ENCODE data around the gene CALHM5. TPM values are rescaled to one million over a fixed set of nuclear protein-coding genes. Genes with fewer than 3 reads are reported as not detected.
"Not testable (repeated sequence)": the region's sequence is repeated elsewhere in the genome, so short reads cannot be mapped to it uniquely, and the experiment has no call there.

CALHM5 gene
- polyA plus RNA-seq (ENCODE audit: insufficient read length in 4 of 4), result 1 to 10 TPM; 2.1 to 3.2 (median 2.7) TPM

DNA sequence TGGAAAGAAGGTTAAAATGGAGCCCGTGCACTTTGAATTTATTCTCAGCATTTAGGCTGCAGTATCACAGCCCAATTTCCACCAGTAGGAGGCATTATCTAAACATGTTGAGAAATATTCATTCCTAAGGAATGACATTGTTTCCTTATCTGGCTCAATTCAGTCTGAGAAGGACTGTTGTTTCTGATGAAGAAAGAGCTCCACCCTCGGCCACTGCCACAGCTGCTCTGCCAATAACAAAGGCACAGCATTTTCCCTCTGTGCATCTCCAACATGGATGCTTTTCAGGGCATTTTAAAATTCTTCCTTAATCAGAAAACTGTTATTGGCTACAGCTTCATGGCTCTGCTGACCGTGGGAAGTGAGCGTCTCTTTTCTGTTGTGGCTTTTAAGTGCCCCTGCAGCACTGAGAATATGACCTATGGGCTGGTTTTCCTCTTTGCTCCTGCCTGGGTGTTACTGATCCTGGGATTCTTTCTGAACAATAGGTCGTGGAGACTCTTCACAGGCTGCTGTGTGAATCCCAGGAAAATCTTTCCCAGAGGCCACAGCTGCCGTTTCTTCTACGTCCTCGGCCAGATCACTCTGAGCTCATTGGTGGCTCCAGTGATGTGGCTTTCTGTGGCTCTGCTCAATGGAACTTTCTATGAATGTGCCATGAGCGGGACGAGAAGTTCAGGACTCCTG is at the start of gene CALHM5:
CALHM5 (plus strand) TSS at position 216 of the 687 bp plus-strand sequence; CDS start at position 274, 58 bp downstream.
- DNase-seq (ENCODE audit: low read depth in 4 of 4, low spot score in 2 of 4), result no peak

DNA sequence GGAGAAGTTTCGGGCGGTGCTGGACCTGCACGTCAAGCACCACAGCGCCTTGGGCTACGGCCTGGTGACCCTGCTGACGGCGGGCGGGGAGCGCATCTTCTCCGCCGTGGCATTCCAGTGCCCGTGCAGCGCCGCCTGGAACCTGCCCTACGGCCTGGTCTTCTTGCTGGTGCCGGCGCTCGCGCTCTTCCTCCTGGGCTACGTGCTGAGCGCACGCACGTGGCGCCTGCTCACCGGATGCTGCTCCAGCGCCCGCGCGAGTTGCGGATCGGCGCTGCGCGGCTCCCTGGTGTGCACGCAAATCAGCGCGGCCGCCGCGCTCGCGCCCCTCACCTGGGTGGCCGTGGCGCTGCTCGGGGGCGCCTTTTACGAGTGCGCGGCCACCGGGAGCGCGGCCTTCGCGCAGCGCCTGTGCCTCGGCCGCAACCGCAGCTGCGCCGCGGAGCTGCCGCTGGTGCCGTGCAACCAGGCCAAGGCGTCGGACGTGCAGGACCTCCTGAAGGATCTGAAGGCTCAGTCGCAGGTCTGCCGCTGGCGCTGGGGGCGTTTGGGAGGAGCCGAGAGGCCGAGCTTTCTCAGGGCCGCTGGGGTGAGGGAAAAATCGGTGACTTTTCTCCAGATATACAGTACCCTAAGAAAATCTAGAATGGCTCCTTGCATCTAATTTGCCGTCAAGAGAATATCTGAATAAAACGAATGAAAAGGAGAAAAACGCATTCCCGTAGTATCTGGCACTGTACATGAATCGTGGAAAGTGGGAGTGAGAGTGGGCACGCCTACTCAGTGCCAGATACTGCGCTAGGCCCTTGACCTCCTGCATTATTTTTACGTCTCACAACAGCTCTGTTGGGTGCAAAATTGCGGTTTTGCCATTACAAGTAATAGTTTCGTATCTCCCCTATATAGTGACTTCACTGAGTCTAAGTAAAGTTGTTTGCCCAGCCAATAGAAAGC is 49.2 kb upstream of the CALHM5 start:
- peak in 3 of 4 donors; percentile 48 to 57 (median 48) for DNase-seq (ENCODE audit: low read depth in 4 of 4, low spot score in 2 of 4)

DNA sequence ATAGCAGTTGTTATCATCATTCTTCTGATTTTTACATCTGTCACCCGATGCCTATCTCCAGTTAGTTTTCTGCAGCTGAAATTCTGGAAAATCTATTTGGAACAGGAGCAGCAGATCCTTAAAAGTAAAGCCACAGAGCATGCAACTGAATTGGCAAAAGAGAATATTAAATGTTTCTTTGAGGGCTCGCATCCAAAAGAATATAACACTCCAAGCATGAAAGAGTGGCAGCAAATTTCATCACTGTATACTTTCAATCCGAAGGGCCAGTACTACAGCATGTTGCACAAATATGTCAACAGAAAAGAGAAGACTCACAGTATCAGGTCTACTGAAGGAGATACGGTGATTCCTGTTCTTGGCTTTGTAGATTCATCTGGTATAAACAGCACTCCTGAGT is 48.1 kb upstream of the CALHM5 start:
- DNase-seq (ENCODE audit: low read depth in 4 of 4, low spot score in 2 of 4), result no peak

DNA sequence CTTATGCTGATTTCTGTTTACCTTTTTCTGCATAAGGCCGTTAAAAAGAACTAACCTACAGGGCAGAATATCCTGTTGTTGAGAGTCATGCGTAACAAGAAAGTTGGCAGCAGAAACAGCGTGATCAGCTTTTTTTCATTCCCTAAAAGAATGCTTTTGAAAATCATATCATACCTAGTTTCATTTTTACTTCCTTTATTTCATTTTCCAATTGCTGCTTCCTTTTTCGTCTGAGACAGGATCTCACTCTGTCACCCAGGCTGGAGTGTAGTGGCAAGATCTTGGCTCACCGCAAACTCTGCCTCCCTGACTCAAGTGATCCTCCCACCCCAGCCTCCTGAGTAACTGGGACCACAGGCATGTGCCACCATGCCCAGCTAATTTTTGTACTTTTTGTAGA is 46.2 kb upstream of the CALHM5 start:
- DNase-seq (ENCODE audit: low read depth in 4 of 4, low spot score in 2 of 4), result no peak

- no peak for DNase-seq (ENCODE audit: low read depth in 4 of 4, low spot score in 2 of 4)
These were observed 44.3 kb upstream of the CALHM5 start for GRCh38 chr6:116467096-116467495.

GRCh38 chr6:116467514-116467913 is 43.9 kb upstream of the CALHM5 start:
- no peak for DNase-seq (ENCODE audit: low read depth in 4 of 4, low spot score in 2 of 4)

DNA sequence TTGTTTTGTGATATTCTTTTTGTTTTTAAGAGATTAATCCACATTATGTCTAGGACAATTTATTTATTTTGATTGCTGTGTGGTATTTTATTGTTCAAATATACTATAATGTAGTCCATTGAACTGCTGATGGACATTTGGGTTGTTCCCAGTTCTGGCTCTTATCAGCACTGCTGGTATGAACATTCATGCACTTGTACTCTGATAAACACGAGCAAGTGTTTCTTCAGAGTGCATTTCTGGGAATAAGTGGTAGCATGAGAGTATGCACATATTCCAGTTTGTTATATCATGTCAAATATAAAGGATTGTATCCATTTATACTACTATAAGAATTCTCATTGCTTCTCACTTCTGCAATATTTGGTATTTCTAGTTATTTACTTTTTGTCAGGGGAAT is 43.1 kb upstream of the CALHM5 start:
- DNase-seq (ENCODE audit: low read depth in 4 of 4, low spot score in 2 of 4), result no peak

- no peak for DNase-seq (ENCODE audit: low read depth in 4 of 4, low spot score in 2 of 4)
These were observed 39.9 kb upstream of the CALHM5 start for GRCh38 chr6:116471531-116471930.

DNA sequence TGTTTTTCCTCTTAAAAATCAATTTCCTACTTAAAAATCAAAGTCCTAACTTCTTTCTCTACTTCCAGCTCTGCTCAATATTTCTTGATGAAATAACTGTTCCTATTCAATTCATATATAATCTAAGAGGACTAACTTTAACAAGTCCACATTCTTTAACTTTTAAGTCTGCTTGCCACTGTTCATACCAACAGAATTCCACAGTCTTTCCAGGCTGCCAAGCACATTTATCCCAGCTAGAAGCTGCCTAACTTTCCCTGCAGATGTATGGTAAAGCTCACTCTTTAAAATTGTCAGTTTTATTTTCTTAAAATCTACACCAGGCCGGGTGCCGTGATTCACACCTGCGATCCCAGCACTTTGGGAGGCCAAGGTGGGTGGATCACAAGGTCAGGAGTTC is 38.7 kb upstream of the CALHM5 start:
- DNase-seq (ENCODE audit: low read depth in 4 of 4, low spot score in 2 of 4), result no peak

- DNase-seq (ENCODE audit: low read depth in 4 of 4, low spot score in 2 of 4), result no peak
These were observed 36.3 kb upstream of the CALHM5 start for GRCh38 chr6:116475141-116475540.

DNA sequence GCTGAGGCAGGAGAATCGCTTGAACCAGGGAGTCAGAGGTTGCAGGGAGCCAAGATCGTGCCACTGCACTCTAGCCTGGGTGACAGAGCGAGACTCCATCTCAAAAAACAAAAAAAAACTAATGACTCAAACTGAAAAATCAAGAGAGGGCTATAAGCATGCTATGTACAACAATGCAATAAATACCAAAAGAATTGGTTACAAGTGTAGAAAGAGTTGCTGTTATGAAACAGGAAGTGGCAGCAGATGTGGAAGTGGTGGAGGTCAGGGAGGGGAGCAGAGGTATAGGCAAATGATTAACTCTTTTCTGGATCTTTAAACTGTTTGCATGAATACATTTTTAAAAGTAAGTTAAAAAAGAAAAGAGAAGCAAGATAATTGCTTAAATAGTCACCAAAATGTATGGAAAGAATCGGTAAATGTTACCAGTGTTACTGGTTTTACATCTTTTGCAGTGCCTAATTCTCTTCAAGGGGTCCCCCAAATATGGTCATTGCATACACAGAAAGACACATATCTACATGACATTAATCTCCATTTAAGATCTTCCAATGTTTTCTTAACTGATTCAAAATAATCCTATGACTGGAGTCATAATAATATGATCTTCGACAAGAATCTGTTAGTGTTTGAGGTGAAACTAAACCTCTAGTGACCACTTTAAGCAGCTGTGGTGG is 35.3 kb upstream of the CALHM5 start:
- DNase-seq (ENCODE audit: low read depth in 4 of 4, low spot score in 2 of 4), result no peak

DNA sequence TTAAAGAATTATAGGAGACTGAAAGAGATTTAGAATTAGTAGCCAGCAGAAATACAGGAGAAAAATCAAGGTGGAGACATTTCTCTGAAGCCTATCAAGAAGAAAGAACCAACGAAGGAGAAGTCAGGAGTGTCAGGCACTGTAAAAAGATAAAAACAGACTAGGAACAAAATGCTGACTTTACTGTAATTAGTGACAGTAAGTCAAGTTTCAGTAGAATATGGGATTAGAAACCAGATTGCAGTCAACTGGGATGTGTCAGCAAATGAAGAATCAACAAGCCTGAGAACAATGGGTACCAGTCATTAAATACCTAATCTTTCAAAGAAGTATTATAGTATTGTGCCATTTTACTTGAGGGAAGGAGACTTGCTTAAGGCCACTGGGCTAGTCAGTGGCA is 28.7 kb upstream of the CALHM5 start:
- DNase-seq (ENCODE audit: low read depth in 4 of 4, low spot score in 2 of 4), result no peak

- DNase-seq (ENCODE audit: low read depth in 4 of 4, low spot score in 2 of 4), result no peak
These were observed 27.8 kb upstream of the CALHM5 start for GRCh38 chr6:116483616-116484015.

- DNase-seq (ENCODE audit: low read depth in 4 of 4, low spot score in 2 of 4), result no peak
These were observed 25.8 kb upstream of the CALHM5 start for GRCh38 chr6:116485559-116486184.

GRCh38 chr6:116491610-116492330 is 19.7 kb upstream of the CALHM5 start:
- no peak for DNase-seq (ENCODE audit: low read depth in 4 of 4, low spot score in 2 of 4)

- DNase-seq (ENCODE audit: low read depth in 4 of 4, low spot score in 2 of 4), result no peak
These were observed 18.9 kb upstream of the CALHM5 start for GRCh38 chr6:116492331-116493067.

GRCh38 chr6:116495161-116495560 is 16.3 kb upstream of the CALHM5 start:
- not testable (repeated sequence) for DNase-seq (ENCODE audit: low read depth in 4 of 4, low spot score in 2 of 4)

DNA sequence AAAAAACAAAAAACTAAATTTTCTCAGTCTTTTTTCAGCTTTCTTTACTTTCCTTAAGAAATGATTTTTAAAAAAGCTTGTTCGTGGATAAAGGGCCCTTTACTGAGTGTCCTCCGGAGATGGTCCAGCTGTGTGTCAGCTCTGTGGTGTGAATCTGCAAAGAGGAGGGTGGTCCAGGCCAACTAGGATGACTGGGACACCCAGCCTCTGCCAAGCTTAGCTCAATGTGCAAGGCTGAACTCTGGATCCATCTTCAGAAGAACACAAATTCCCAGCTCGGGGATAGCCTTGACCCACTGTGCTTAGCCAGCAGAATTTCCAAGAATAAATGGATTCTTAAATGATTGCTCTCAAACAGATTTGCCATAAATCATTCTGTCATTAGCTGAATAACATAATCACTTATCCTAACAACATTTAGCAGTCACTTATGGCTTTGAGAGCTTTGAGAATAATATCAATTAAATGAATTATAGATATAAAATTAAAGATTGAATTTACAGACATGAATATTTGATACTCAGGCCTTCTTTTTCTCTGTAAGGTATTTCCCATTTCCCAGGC is 14.2 kb upstream of the CALHM5 start:
- no peak for DNase-seq (ENCODE audit: low read depth in 4 of 4, low spot score in 2 of 4)

GRCh38 chr6:116500969-116501433 is 10.4 kb upstream of the CALHM5 start:
- no peak for DNase-seq (ENCODE audit: low read depth in 4 of 4, low spot score in 2 of 4)
